ENCODE measurements around the gene STAG1. TPM values are rescaled to one million over a fixed set of nuclear protein-coding genes. Genes with fewer than 3 reads are reported as not detected.
A peak's percentile ranks its signal among the peaks of the same experiment; 100 is the strongest.
"Not testable (repeated sequence)": the region's sequence is repeated elsewhere in the genome, so short reads cannot be mapped to it uniquely, and the experiment has no call there.

STAG1 gene
- total RNA-seq, 1 donor = 58.6 TPM

GRCh38 chr3:136720091-136720490, 32.1 kb downstream of the STAG1 start:
- Histone ChIP-seq H3K27ac (ENCODE audit: low read depth, low read length) (no peak overlapping the region), H4K20me1 (ENCODE audit: insufficient read depth, low read length) (peaks cover 2% of the 10 kb centered on the region), H3K27me3 (ENCODE audit: insufficient read depth, low read length) (no peaks in the 10 kb centered on the region), H3K36me3 (ENCODE audit: insufficient read depth, low read length) (no peaks in the 10 kb centered on the region), H3K4me1 (ENCODE audit: insufficient read depth, low read length) (no peaks in the 10 kb centered on the region), H3K79me2 (ENCODE audit: insufficient read depth, low read length) (peaks cover 74% of the 10 kb centered on the region), H3K4me3 (ENCODE audit: insufficient read depth, low read length) (no peak overlapping the region), H3K4me2 (ENCODE audit: insufficient read depth, low read length) (no peak overlapping the region), H2AFZ (ENCODE audit: low read length) (no peak overlapping the region), H3K9me3 (ENCODE audit: low read depth, low read length) (no peaks in the 10 kb centered on the region)
- no peak for DNase-seq (ENCODE audit: insufficient read length, low spot score, missing footprints)
- TF ChIP-seq, protein P1, sequence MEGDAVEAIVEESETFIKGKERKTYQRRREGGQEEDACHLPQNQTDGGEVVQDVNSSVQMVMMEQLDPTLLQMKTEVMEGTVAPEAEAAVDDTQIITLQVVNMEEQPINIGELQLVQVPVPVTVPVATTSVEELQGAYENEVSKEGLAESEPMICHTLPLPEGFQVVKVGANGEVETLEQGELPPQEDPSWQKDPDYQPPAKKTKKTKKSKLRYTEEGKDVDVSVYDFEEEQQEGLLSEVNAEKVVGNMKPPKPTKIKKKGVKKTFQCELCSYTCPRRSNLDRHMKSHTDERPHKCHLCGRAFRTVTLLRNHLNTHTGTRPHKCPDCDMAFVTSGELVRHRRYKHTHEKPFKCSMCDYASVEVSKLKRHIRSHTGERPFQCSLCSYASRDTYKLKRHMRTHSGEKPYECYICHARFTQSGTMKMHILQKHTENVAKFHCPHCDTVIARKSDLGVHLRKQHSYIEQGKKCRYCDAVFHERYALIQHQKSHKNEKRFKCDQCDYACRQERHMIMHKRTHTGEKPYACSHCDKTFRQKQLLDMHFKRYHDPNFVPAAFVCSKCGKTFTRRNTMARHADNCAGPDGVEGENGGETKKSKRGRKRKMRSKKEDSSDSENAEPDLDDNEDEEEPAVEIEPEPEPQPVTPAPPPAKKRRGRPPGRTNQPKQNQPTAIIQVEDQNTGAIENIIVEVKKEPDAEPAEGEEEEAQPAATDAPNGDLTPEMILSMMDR (IDR thresholded peaks at IDR 0.05; ENCODE audit: extremely low read depth, low read depth, low read length) = no peak

- DNase-seq (ENCODE audit: insufficient read length, low spot score, missing footprints) = peak; percentile 68
- no peaks in the 10 kb centered on the region for H3K36me3 ChIP-seq (ENCODE audit: insufficient read depth, low read length)
- TF ChIP-seq, protein P1 (IDR thresholded peaks at IDR 0.05; ENCODE audit: extremely low read depth, low read depth, low read length) = no peak
- no peaks in the 10 kb centered on the region for H3K4me1 ChIP-seq (ENCODE audit: insufficient read depth, low read length)
- no peaks in the 10 kb centered on the region for H3K27me3 ChIP-seq (ENCODE audit: insufficient read depth, low read length)
- H2AFZ ChIP-seq (ENCODE audit: low read length) = no peak overlapping the region
- H4K20me1 ChIP-seq (ENCODE audit: insufficient read depth, low read length) = peaks cover 2% of the 10 kb centered on the region
- no peak overlapping the region for H3K4me2 ChIP-seq (ENCODE audit: insufficient read depth, low read length)
- peaks cover 87% of the 10 kb centered on the region for H3K79me2 ChIP-seq (ENCODE audit: insufficient read depth, low read length)
- no peak overlapping the region for H3K27ac ChIP-seq (ENCODE audit: low read depth, low read length)
- H3K9me3 ChIP-seq (ENCODE audit: low read depth, low read length) = no peaks in the 10 kb centered on the region
- H3K4me3 ChIP-seq (ENCODE audit: insufficient read depth, low read length) = no peak overlapping the region
These were observed 35.5 kb downstream of the STAG1 start for GRCh38 chr3:136716629-136717028.

GRCh38 chr3:136714020-136714419, 38.2 kb downstream of the STAG1 start:
- no peak overlapping the region for H3K27ac ChIP-seq (ENCODE audit: low read depth, low read length)
- H3K36me3 ChIP-seq (ENCODE audit: insufficient read depth, low read length) = no peaks in the 10 kb centered on the region
- H3K27me3 ChIP-seq (ENCODE audit: insufficient read depth, low read length) = no peaks in the 10 kb centered on the region
- TF ChIP-seq, protein P1 (IDR thresholded peaks at IDR 0.05; ENCODE audit: extremely low read depth, low read depth, low read length) = no peak
- no peak overlapping the region for H2AFZ ChIP-seq (ENCODE audit: low read length)
- H3K4me2 ChIP-seq (ENCODE audit: insufficient read depth, low read length) = no peak overlapping the region
- no peak for DNase-seq (ENCODE audit: insufficient read length, low spot score, missing footprints)
- H3K4me1 ChIP-seq (ENCODE audit: insufficient read depth, low read length) = no peaks in the 10 kb centered on the region
- peaks cover 5% of the 10 kb centered on the region for H4K20me1 ChIP-seq (ENCODE audit: insufficient read depth, low read length)
- H3K4me3 ChIP-seq (ENCODE audit: insufficient read depth, low read length) = no peak overlapping the region
- peaks cover 88% of the 10 kb centered on the region for H3K79me2 ChIP-seq (ENCODE audit: insufficient read depth, low read length)
- no peaks in the 10 kb centered on the region for H3K9me3 ChIP-seq (ENCODE audit: low read depth, low read length)

DNA sequence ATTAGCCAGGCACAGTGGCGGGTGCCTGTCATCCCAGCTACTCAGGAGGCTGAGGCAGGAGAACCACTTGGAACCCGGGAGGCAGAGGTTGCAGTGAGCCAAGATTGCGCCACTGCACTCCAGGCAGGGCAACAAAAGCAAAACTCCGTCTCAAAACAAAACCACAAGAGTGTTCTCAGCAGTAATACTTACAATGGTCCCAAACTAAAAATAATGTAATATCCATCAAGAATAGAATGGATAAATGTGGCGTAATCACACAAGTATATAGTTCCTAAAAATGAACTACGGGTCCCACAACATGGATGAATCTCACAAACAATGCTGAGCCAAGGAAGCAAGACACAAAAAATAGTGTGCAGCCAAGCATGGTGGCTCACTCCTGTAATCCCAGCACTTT, 39.2 kb downstream of the STAG1 start:
- no peaks in the 10 kb centered on the region for H3K9me3 ChIP-seq (ENCODE audit: low read depth, low read length)
- TF ChIP-seq, protein P1 (IDR thresholded peaks at IDR 0.05; ENCODE audit: extremely low read depth, low read depth, low read length) = no peak
- H3K4me3 ChIP-seq (ENCODE audit: insufficient read depth, low read length) = no peak overlapping the region
- H4K20me1 ChIP-seq (ENCODE audit: insufficient read depth, low read length) = peaks cover 5% of the 10 kb centered on the region
- H3K79me2 ChIP-seq (ENCODE audit: insufficient read depth, low read length) = peaks cover 88% of the 10 kb centered on the region
- DNase-seq (ENCODE audit: insufficient read length, low spot score, missing footprints) = no peak
- H3K4me1 ChIP-seq (ENCODE audit: insufficient read depth, low read length) = no peaks in the 10 kb centered on the region
- H3K27ac ChIP-seq (ENCODE audit: low read depth, low read length) = no peak overlapping the region
- no peaks in the 10 kb centered on the region for H3K27me3 ChIP-seq (ENCODE audit: insufficient read depth, low read length)
- no peaks in the 10 kb centered on the region for H3K36me3 ChIP-seq (ENCODE audit: insufficient read depth, low read length)
- H3K4me2 ChIP-seq (ENCODE audit: insufficient read depth, low read length) = no peak overlapping the region
- no peak overlapping the region for H2AFZ ChIP-seq (ENCODE audit: low read length)

DNA sequence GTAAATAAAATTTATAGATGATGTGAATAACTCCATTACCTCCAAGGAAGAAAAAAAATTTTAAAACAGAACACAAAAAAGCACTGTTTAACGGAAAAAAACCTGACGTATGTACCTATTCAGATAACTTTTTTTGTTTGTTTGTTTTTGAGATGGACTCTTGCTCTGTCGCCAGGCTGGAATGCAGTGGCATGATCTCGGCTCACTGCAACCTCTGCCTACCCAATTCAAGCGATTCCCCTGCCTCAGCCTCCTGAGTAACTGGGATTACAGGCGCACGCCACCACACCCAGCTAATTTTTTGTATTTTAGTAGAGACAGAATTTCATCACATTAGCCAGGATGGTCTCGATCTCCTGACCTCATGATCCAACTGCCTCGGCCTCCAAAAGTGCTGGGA, 40.3 kb downstream of the STAG1 start:
- peak; percentile 61 for DNase-seq (ENCODE audit: insufficient read length, low spot score, missing footprints)
- H3K27ac ChIP-seq (ENCODE audit: low read depth, low read length); H3K4me1 ChIP-seq (ENCODE audit: insufficient read depth, low read length); H3K4me2 ChIP-seq (ENCODE audit: insufficient read depth, low read length); H3K27me3 ChIP-seq (ENCODE audit: insufficient read depth, low read length); H2AFZ ChIP-seq (ENCODE audit: low read length); H3K9me3 ChIP-seq (ENCODE audit: low read depth, low read length); H3K36me3 ChIP-seq (ENCODE audit: insufficient read depth, low read length); H4K20me1 ChIP-seq (ENCODE audit: insufficient read depth, low read length); H3K4me3 ChIP-seq (ENCODE audit: insufficient read depth, low read length): not testable (repeated sequence)
- H3K79me2 ChIP-seq (ENCODE audit: insufficient read depth, low read length) = peaks cover 88% of the 10 kb centered on the region
